Measurements from ENCODE around the gene TIMM21. TPM values are rescaled to one million over a fixed set of nuclear protein-coding genes. Genes with fewer than 3 reads are reported as not detected.

The TIMM21 gene
- total and polyA plus RNA-seq, 4 experiments from 2014 or later = 13.4 to 24.8 (median 23.9) TPM

DNA sequence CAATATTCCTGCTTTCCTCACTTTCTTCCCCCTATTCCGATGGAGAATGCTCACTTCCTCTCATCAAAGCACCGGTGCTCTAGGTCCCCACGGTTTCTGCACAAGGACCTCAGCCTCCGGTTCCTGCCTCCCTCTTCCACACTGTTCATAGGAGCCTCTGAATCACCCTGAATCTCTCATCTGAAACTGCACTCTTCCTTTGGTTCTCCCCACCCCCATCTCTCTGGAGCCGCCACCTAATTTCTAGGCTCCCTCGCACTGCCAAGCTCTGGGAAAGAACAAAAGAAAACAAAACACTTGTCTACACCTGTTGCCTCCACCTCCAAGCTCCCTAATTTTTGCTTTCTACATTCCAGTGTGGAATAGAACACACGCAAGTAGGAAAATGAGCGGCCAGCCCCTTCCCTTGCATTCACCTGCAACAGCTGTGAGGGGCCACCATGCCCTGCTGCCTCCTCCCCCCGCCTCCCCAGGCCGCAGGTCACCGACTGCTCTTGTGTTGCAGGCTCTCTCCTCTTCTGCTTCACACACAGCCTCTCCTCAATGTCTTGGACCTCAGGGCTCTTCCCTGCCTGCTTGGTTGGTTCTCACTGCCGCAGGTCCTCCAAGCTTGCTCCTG is 10.3 kb upstream of the TIMM21 start:
- Histone ChIP-seq H3K4me1 (ENCODE audit: insufficient read depth, low read length) (no peaks in the 10 kb centered on the region), H3K27ac (ENCODE audit: low read depth, low read length) (no peak overlapping the region), H3K36me3 (ENCODE audit: insufficient read depth, low read length) (no peaks in the 10 kb centered on the region), H3K27me3 (ENCODE audit: insufficient read depth, low read length) (no peaks in the 10 kb centered on the region), H3K9me3 (ENCODE audit: control insufficient read depth in 1 of 2, low read length in 2 of 2) (no peaks in the 10 kb centered on the region), H3K4me3 (ENCODE audit: low read length in 2 of 2) (no peak overlapping the region)
- ChIA-PET POLR2A (ENCODE audit: partially characterized antibody) (no interaction called here), CTCF (ENCODE audit: partially characterized antibody) (interaction anchor here (1.1 kb wide), 1 partner anchor 56 kb away, joined by 4 read pairs; no protein-coding TSS in a partner anchor)
- Mint-ChIP-seq H3K27ac (no peak overlapping the region), H3K9me3 (no peaks in the 10 kb centered on the region), H3K27me3 (peaks cover 9 to 15% of the 10 kb centered on the region in 2 donors), H3K4me1 (no peaks in the 10 kb centered on the region), H3K4me3 (no peak overlapping the region), H3K36me3 (no peaks in the 10 kb centered on the region)
- no peak for DNase-seq
- intact Hi-C loops (cut with micrococcal nuclease) = no loop called here

GRCh38 chr18:74139411-74139810 is 8.9 kb upstream of the TIMM21 start:
- Histone ChIP-seq H3K9me3 (ENCODE audit: control insufficient read depth in 1 of 2, low read length in 2 of 2) (no peaks in the 10 kb centered on the region), H3K36me3 (ENCODE audit: insufficient read depth, low read length) (no peaks in the 10 kb centered on the region), H3K27ac (ENCODE audit: low read depth, low read length) (no peak overlapping the region), H3K4me1 (ENCODE audit: insufficient read depth, low read length) (no peaks in the 10 kb centered on the region), H3K4me3 (ENCODE audit: low read length in 2 of 2) (no peak overlapping the region), H3K27me3 (ENCODE audit: insufficient read depth, low read length) (no peaks in the 10 kb centered on the region)
- DNase-seq = no peak
- Mint-ChIP-seq H3K27ac (no peak overlapping the region), H3K4me3 (no peak overlapping the region), H3K36me3 (no peaks in the 10 kb centered on the region), H3K27me3 (peaks cover 8 to 15% of the 10 kb centered on the region in 2 donors), H3K9me3 (no peaks in the 10 kb centered on the region), H3K4me1 (no peaks in the 10 kb centered on the region)
- CTCF ChIA-PET (ENCODE audit: partially characterized antibody) = no interaction called here
- POLR2A ChIA-PET (ENCODE audit: partially characterized antibody) = no interaction called here
- intact Hi-C loops (cut with micrococcal nuclease) = no loop called here

GRCh38 chr18:74139888-74140287 is 8.4 kb upstream of the TIMM21 start:
- Histone ChIP-seq H3K27ac (ENCODE audit: low read depth, low read length) (no peak overlapping the region), H3K27me3 (ENCODE audit: insufficient read depth, low read length) (no peaks in the 10 kb centered on the region), H3K4me1 (ENCODE audit: insufficient read depth, low read length) (no peaks in the 10 kb centered on the region), H3K36me3 (ENCODE audit: insufficient read depth, low read length) (no peaks in the 10 kb centered on the region), H3K4me3 (ENCODE audit: low read length in 2 of 2) (no peak overlapping the region), H3K9me3 (ENCODE audit: control insufficient read depth in 1 of 2, low read length in 2 of 2) (no peaks in the 10 kb centered on the region)
- Mint-ChIP-seq H3K36me3 (no peaks in the 10 kb centered on the region), H3K27ac (no peak overlapping the region), H3K9me3 (no peaks in the 10 kb centered on the region), H3K4me3 (no peak overlapping the region), H3K27me3 (peaks cover 8 to 15% of the 10 kb centered on the region in 2 donors), H3K4me1 (no peaks in the 10 kb centered on the region)
- ChIA-PET CTCF (ENCODE audit: partially characterized antibody) (no interaction called here), POLR2A (ENCODE audit: partially characterized antibody) (no interaction called here)
- intact Hi-C loops (cut with micrococcal nuclease) = loop anchor here (10.0 kb wide), 1 partner anchor 1105 kb away; no protein-coding TSS in a partner anchor
- DNase-seq = no peak

DNA sequence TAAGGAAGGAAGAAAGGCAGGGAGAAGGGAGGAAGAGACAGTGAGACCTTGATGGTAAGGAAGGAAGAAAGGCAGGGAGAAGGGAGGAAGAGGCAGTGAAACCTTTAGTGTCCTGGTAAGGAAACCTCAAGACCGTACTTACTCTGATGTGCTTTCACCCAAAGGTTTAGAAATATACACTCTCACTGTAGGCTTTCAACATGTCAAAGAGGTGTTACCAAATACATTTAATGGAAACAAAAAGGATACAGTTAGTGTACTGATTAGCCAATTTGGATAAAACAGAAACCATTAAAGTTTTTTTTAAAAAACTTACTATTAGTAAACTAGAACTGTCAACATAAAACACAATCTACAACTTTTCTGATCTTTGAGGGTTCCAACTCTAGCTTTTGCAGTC is 7.7 kb upstream of the TIMM21 start:
- Mint-ChIP-seq H3K9me3 (no peaks in the 10 kb centered on the region), H3K27me3 (peaks cover 8 to 15% of the 10 kb centered on the region in 2 donors), H3K27ac (no peak overlapping the region), H3K4me3 (no peak overlapping the region), H3K4me1 (no peaks in the 10 kb centered on the region), H3K36me3 (no peaks in the 10 kb centered on the region)
- Histone ChIP-seq H3K9me3 (ENCODE audit: control insufficient read depth in 1 of 2, low read length in 2 of 2) (no peaks in the 10 kb centered on the region), H3K27ac (ENCODE audit: low read depth, low read length) (no peak overlapping the region), H3K36me3 (ENCODE audit: insufficient read depth, low read length) (no peaks in the 10 kb centered on the region), H3K4me1 (ENCODE audit: insufficient read depth, low read length) (no peaks in the 10 kb centered on the region), H3K4me3 (ENCODE audit: low read length in 2 of 2) (no peak overlapping the region), H3K27me3 (ENCODE audit: insufficient read depth, low read length) (no peaks in the 10 kb centered on the region)
- POLR2A ChIA-PET (ENCODE audit: partially characterized antibody) = no interaction called here
- intact Hi-C loops (cut with micrococcal nuclease) = loop anchor here (10.0 kb wide), 1 partner anchor 1104 kb away; no protein-coding TSS in a partner anchor
- no peak for DNase-seq
- CTCF ChIA-PET (ENCODE audit: partially characterized antibody) = no interaction called here

- Mint-ChIP-seq H3K4me3 (no peak overlapping the region), H3K27me3 (peaks cover 8 to 15% of the 10 kb centered on the region in 2 donors), H3K27ac (no peak overlapping the region), H3K4me1 (peaks cover 0 to 4% (median 3%) of the 10 kb centered on the region in 4 donors), H3K9me3 (no peaks in the 10 kb centered on the region), H3K36me3 (no peaks in the 10 kb centered on the region)
- Histone ChIP-seq H3K9me3 (ENCODE audit: control insufficient read depth in 1 of 2, low read length in 2 of 2) (no peaks in the 10 kb centered on the region), H3K4me1 (ENCODE audit: insufficient read depth, low read length) (peaks cover under 1% of the 10 kb centered on the region), H3K27me3 (ENCODE audit: insufficient read depth, low read length) (no peaks in the 10 kb centered on the region), H3K4me3 (ENCODE audit: low read length in 2 of 2) (no peak overlapping the region), H3K36me3 (ENCODE audit: insufficient read depth, low read length) (no peaks in the 10 kb centered on the region), H3K27ac (ENCODE audit: low read depth, low read length) (no peak overlapping the region)
- ChIA-PET CTCF (ENCODE audit: partially characterized antibody) (no interaction called here), POLR2A (ENCODE audit: partially characterized antibody) (no interaction called here)
- DNase-seq = no peak
- intact Hi-C loops (cut with micrococcal nuclease) = loop anchor here (10.0 kb wide), 1 partner anchor 1103 kb away; no protein-coding TSS in a partner anchor
These were observed 6.7 kb upstream of the TIMM21 start for GRCh38 chr18:74141667-74142066.

DNA sequence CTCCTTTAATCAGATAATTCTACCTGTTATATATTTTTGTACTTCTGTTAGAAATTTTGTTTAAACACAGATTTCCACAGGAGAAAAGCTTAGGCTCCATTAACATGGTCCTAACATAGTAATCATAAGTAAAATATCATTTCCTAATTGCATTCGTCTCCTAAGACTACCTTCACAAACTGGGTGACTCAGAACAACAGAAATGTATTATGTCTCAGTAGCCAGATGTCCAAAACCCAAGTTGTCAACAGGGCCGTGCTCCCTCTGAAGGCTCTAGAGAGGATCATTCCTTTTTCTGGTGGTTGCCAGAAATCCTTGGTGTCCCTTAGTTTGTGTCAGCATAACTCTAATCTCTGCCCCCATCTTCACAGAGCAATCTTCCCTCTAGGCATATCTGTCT is 6.1 kb upstream of the TIMM21 start:
- Mint-ChIP-seq H3K9me3 (no peaks in the 10 kb centered on the region), H3K27ac (no peak overlapping the region), H3K4me3 (no peak overlapping the region), H3K36me3 (no peaks in the 10 kb centered on the region), H3K27me3 (peaks cover 8 to 13% of the 10 kb centered on the region in 2 donors), H3K4me1 (peaks cover 3 to 10% (median 8%) of the 10 kb centered on the region in 4 donors)
- Histone ChIP-seq H3K9me3 (ENCODE audit: control insufficient read depth in 1 of 2, low read length in 2 of 2) (no peaks in the 10 kb centered on the region), H3K4me1 (ENCODE audit: insufficient read depth, low read length) (peaks cover 6% of the 10 kb centered on the region), H3K36me3 (ENCODE audit: insufficient read depth, low read length) (no peaks in the 10 kb centered on the region), H3K27me3 (ENCODE audit: insufficient read depth, low read length) (no peaks in the 10 kb centered on the region), H3K27ac (ENCODE audit: low read depth, low read length) (no peak overlapping the region), H3K4me3 (ENCODE audit: low read length in 2 of 2) (no peak overlapping the region)
- POLR2A ChIA-PET (ENCODE audit: partially characterized antibody) = no interaction called here
- CTCF ChIA-PET (ENCODE audit: partially characterized antibody) = no interaction called here
- intact Hi-C loops (cut with micrococcal nuclease) = loop anchor here (10.0 kb wide), 1 partner anchor 1103 kb away; no protein-coding TSS in a partner anchor
- no peak for DNase-seq

DNA sequence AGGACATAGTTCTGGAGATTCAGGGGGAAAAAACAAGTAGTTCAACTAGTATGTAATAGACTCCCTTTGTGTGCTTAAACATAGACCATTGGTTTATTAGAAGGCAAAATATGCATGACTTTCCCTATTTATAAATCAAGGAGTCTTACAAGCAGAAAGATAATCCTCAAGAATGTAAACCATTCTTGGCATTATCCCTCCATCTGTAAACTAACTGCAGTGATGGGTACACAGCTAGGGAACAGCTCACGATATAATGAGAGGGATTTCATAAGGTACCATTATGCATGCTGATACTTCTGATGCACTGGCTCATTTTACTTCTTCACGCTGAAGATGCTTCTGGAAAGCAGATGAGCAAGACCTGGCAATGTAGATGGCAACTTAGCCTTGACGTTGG is 1.6 kb upstream of the TIMM21 start:
- H3K36me3 ChIP-seq (ENCODE audit: insufficient read depth, low read length) = no peaks in the 10 kb centered on the region
- no peaks in the 10 kb centered on the region for H3K27me3 ChIP-seq (ENCODE audit: insufficient read depth, low read length)
- no peak for DNase-seq
- ChIA-PET POLR2A (ENCODE audit: partially characterized antibody) (interaction anchor here (1.0 kb wide), 1 partner anchor 451 kb away, joined by 4 read pairs; the partner anchor contains the start of gene ZNF407), CTCF (ENCODE audit: partially characterized antibody) (interaction anchor here (1.2 kb wide), 1 partner anchor 64 kb away, joined by 3 read pairs; no protein-coding TSS in a partner anchor)
- Mint-ChIP-seq H3K27me3 (no peaks in the 10 kb centered on the region), H3K4me3 (peak overlapping the region; percentile 94 to 98 (median 95)), H3K27ac (peak overlapping the region; percentile 98 to 99 (median 99)), H3K36me3 (peaks cover 4 to 22% of the 10 kb centered on the region in 2 donors), H3K4me1 (peaks cover 21 to 49% (median 36%) of the 10 kb centered on the region in 4 donors), H3K9me3 (peaks cover 0 to 2% (median 0%) of the 10 kb centered on the region in 8 donors)
- peak overlapping the region in 1 of 2 donors; percentile 97 for H3K4me3 ChIP-seq (ENCODE audit: low read length in 2 of 2)
- no peaks in the 10 kb centered on the region for H3K9me3 ChIP-seq (ENCODE audit: control insufficient read depth in 1 of 2, low read length in 2 of 2)
- peaks cover 29% of the 10 kb centered on the region for H3K4me1 ChIP-seq (ENCODE audit: insufficient read depth, low read length)
- intact Hi-C loops (cut with micrococcal nuclease) = loop anchor here (5.0 to 10.0 kb wide), 3 partner anchors 64 to 1098 kb away; no protein-coding TSS in a partner anchor
- peak overlapping the region; percentile 92 for H3K27ac ChIP-seq (ENCODE audit: low read depth, low read length)
